SK-N-DZ (cell line): ENCODE measurements around the gene SLC39A11.
A peak's percentile ranks its signal among the peaks of the same experiment; 100 is the strongest.
"Not testable (repeated sequence)": the region's sequence is repeated elsewhere in the genome, so short reads cannot be mapped to it uniquely, and the experiment has no call there.

Experiments used
- DNase-seq: peaks from one replicate; pipeline ENCODE4 v3.0.0-alpha.2; 2015; ENCODE audit warnings: low spot score

Gene SLC39A11

GRCh38 chr17:72790190-72790589 is 302.3 kb downstream of the SLC39A11 start:
- DNase-seq: no peak

- DNase-seq: no peak
Measured at GRCh38 chr17:72789711-72790110, 302.8 kb downstream of the SLC39A11 start.

- DNase-seq: no peak
Measured at GRCh38 chr17:72788950-72789585, 303.4 kb downstream of the SLC39A11 start.

DNA sequence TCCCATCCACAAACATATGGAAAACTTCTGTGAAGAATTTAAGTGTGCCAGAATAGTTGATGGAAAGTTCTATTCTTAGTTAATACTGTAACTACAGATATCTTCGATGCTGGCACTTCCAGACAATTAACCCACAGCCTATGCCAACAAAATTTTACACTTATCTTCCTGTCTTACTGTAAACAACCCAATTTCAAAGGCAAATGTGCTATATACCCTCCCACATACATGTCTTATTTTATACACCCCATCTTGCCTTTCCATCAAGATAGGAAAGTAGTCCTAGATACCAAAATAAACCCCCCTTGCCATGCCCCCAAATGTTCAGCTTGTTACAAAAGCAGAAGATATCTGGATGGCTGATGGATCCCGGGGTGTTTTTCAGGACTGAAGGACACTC is 306.3 kb downstream of the SLC39A11 start:
- no peak for DNase-seq

DNA sequence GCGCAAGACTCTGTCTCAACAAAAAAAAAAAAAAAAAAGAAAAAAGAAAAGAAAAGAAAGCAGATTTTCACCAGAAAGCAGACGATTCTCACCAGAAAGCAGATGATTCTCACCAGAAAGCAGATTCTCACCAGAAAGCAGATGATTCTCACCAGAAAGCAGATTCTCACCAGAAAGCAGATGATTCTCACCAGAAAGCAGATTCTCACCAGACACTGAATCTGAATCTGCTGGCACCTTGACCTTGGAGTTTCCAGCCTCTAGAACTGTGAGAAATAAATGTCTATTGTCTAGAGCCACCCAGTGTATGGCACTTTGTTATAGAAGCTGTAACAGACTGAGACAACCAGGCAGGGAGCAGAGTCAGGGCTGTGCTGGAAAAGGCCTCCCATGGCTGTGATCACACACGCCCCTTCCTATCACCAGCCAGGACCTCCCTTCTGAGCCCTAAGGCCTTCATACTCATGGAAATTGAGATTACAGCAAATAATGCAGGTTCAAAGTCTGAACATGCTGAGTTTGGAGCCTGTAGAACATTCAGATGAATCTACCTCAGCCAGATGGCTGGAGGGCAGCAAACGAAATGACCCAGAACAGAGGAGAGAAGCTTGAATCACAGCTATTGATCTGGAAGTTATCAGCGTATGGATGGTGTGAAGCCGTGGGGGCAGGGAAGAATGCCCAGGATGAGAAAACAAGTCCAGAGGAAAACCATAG is 309.3 kb downstream of the SLC39A11 start:
- DNase-seq: peak; percentile 35

DNA sequence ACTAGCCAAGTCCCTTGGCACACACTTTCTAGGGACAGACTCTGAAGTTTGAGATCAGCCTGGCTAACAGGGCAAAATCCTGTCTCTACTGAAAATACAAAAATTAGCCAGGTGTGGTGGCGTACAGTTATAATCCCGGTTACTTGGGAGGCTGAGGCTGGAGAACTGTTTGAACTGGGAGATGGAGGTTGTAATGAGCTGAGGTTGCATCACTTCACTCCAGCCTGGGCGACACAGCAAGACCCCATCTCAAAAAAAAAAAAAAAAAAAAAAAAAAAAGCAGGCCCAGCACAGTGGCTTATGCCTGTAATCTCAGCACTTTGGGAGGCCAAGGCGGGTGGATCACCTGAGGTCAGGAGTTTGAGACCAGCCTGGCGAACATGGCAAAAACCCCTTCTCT is 310.1 kb downstream of the SLC39A11 start:
- DNase-seq: not testable (repeated sequence)

- peak; percentile 99 for DNase-seq
Measured at GRCh38 chr17:72778169-72779151, 314.0 kb downstream of the SLC39A11 start.

- no peak for DNase-seq
Measured at GRCh38 chr17:72775919-72776318, 316.6 kb downstream of the SLC39A11 start.

- peak; percentile 45 for DNase-seq
Measured at GRCh38 chr17:72775237-72775636, 317.3 kb downstream of the SLC39A11 start.

GRCh38 chr17:72774236-72774635 is 318.3 kb downstream of the SLC39A11 start:
- no peak for DNase-seq

- DNase-seq: not testable (repeated sequence)
Measured at GRCh38 chr17:72773225-72773624, 319.3 kb downstream of the SLC39A11 start.

GRCh38 chr17:72772331-72772821 is 320.1 kb downstream of the SLC39A11 start:
- DNase-seq: no peak

- DNase-seq: no peak
Measured at GRCh38 chr17:72771734-72772133, 320.8 kb downstream of the SLC39A11 start.

- DNase-seq: no peak
Measured at GRCh38 chr17:72766761-72767356, 325.6 kb downstream of the SLC39A11 start.

DNA sequence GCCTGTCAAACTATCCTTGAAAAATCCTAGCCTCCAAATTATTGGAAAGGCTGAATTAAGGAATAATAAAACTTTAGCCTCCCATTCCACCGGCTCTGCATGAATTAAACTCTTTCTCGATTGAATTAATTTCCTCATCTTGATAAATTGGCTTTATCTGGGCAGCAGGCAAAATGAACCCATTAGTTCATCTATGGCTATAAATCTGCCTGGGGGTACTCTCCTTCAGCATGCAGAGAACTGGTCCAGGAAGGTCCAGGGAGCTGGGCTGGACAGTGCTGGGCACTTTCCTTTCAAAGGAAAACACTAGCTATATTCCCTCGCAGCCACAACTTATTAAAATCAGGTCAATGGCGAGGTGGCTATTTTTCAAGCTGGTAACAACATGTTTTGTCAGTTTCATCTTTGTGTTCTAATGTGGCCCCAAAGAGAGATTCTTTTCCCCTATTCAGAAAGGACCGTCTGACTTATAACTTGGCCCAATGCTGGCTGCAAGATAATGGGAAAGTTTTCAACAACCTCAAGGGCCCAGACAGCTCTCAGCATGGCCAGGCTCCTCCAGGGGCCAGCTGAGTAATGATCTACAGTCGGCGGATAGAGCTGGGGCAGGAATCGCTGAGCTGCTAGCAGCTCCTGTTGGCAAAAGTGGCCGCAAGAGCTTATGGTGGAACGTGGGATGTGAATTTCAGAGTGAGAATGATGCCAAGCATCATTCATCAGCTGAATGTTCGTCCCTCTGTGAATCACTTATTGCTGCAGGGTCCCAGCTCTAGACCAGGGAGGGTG is 326.9 kb downstream of the SLC39A11 start:
- DNase-seq: no peak

- DNase-seq: no peak
Measured at GRCh38 chr17:72764632-72765041, 327.9 kb downstream of the SLC39A11 start.

GRCh38 chr17:72763981-72764380 is 328.5 kb downstream of the SLC39A11 start:
- DNase-seq: no peak

- not testable (repeated sequence) for DNase-seq
Measured at GRCh38 chr17:72761893-72762575, 330.5 kb downstream of the SLC39A11 start.

DNA sequence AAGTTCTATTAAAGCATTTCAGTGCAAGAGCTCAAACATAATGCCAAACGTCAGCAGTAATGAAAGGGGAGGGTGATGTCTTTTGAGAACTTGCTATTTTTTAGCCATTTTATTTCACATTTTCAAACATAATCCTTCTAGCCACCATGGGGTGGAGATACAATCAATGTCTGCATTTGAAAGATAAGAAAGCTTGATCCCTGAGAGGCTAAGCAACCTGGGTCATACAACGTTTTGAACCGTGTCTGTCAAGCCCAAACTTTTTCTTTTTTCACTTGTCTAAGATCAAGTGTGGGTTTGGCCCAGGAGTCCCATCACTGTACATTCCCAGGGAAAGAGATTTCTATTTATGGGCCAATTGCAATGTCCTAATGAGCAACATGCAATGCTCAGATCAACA is 331.1 kb downstream of the SLC39A11 start:
- no peak for DNase-seq

DNA sequence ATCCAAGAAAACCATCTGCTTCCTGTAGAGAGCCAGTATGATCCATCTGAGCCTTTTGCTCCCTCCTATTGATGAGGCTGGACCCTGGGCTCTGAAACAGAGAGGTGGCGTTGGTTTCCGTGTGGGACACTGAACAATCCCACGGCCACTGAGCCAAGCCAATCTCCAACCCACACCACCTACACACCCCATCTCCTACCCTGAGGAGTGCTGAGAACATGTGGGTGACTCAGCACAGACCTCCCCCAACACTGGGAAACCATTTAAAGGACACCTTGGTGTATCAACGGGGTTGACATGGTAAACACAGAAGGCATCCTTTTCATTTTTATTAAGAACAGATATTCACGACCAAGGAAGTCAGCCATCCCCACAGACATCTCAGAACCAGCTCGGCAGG is 332.1 kb downstream of the SLC39A11 start:
- DNase-seq: no peak
